Mesothelial cell of epicardium (in vitro differentiated cells): ENCODE data around the gene SERPINE1. TPM values are rescaled to one million over a fixed set of nuclear protein-coding genes. Genes with fewer than 3 reads are reported as not detected.

Experiments used
- DNase-seq, 2 experiments: peaks; one replicate each; pipeline ENCODE4 v3.0.0; 2021; ENCODE audit warnings: low spot score in 2 of 2; ENCODE audit not compliant: unreplicated experiment in 2 of 2
- H3K27ac Mint-ChIP-seq: 2 replicates; pipeline ENCODE4 v1.8.0; 2021; ENCODE audit warnings: mixed read lengths
- H3K27me3 Mint-ChIP-seq: 2 replicates; pipeline ENCODE4 v1.8.0; 2021; ENCODE audit warnings: low read depth, mixed read lengths
- H3K36me3 Mint-ChIP-seq: 2 replicates; pipeline ENCODE4 v1.8.0; 2021; ENCODE audit warnings: mixed read lengths
- H3K4me1 Mint-ChIP-seq: 2 replicates; pipeline ENCODE4 v1.8.0; 2021; ENCODE audit warnings: mixed read lengths
- H3K4me3 Mint-ChIP-seq: 2 replicates; pipeline ENCODE4 v1.8.0; 2021; ENCODE audit warnings: mild to moderate bottlenecking, moderate library complexity, mixed read lengths
- H3K9me3 Mint-ChIP-seq: 2 replicates; pipeline ENCODE4 v1.8.0; 2021; ENCODE audit warnings: mixed read lengths
- total RNA-seq: library from RNA; stranded (reverse); gene quantifications from 3 replicates; pipeline ENCODE4 v1.2.1, GENCODE V29; 2021
- TF ChIP-seq, protein P1 (sequence below): fragments of 200-600 bp; sonication (generic); IDR thresholded peaks from one replicate; pipeline ENCODE4 v1.5.0; 2021; ENCODE audit warnings: antibody characterized with exemption; ENCODE audit not compliant: unreplicated experiment

SERPINE1 gene
- total RNA-seq, 1 donor from 2014 or later, result 11.4 TPM

DNA sequence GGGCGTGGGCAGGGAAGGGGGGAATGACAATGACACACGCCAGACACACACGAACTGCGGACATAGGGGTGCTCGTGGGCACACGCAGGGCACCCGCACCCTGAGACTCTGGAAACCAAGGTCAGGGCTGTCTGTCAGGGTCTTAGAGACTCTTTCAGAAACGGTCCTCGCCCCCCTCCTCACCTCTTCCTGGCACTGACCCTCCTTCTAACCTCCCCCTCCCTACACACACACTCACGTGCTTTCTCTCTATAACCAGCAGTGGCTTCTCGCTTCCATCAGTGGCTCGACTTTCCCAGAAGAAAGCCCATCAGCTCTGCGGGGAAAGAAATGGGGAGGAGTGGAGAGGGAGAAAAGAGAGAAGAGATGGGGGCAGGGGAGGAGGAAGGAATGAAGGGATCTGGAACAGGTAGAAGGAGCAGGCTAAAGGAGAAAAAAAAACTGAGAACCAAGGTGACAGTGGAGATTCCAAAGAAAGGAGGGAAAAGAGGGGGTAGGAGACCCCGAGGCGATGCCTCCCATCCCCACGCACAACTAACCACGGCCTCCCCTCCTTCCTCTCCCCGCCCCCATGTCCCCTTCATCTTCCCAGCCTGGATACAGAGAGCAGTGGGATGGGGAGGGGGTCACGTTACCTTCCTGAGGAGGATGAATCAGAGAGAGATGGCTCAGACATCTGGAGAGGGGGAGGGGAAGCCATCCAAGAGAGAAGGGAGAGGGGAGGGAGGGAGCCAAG lies 40.2 kb downstream of the SERPINE1 start:
- TF ChIP-seq, protein P1, sequence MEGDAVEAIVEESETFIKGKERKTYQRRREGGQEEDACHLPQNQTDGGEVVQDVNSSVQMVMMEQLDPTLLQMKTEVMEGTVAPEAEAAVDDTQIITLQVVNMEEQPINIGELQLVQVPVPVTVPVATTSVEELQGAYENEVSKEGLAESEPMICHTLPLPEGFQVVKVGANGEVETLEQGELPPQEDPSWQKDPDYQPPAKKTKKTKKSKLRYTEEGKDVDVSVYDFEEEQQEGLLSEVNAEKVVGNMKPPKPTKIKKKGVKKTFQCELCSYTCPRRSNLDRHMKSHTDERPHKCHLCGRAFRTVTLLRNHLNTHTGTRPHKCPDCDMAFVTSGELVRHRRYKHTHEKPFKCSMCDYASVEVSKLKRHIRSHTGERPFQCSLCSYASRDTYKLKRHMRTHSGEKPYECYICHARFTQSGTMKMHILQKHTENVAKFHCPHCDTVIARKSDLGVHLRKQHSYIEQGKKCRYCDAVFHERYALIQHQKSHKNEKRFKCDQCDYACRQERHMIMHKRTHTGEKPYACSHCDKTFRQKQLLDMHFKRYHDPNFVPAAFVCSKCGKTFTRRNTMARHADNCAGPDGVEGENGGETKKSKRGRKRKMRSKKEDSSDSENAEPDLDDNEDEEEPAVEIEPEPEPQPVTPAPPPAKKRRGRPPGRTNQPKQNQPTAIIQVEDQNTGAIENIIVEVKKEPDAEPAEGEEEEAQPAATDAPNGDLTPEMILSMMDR, result no peak
- Mint-ChIP-seq H3K9me3 (no peaks in the 10 kb centered on the region), H3K27ac (no peak overlapping the region), H3K4me3 (no peak overlapping the region), H3K36me3 (no peaks in the 10 kb centered on the region), H3K4me1 (peaks cover 45% of the 10 kb centered on the region), H3K27me3 (peaks cover 91% of the 10 kb centered on the region)
- no peak for DNase-seq

DNA sequence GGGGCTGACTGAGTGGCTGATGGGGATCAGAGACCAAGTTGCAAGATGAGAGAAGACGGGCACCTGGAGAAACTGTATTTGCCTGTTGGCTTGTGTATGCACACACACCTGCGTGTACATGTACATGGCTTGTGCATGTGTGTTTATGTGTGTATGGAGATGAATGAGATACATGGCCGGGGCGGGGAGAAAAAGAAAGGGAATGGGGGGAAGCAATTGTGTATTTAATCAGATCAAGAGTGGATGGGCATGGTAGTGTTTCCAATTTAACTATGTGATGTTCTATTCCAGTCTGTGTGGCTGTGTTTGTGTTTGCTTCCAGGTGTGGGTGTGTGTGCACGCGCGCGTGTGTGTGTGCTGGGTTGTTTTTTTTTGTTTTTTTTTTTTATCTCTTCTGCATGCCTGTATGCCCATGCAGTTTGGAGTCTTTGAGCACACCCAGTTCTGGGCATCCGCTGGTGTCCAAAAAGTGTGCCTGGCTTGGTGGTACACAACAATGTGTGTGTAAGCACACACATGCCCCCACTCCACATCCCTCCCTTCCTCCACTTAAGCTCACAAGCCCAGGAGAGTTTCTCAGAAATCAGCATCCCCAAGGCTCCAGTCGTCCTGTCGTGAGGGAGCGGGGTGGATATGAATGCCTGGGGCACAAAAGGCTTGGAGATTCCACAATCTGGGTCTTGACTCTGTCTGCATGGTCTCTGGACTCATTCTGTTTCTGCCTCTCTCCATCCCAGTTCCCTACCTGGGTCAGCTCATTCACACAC lies 40.9 kb downstream of the SERPINE1 start:
- no peak overlapping the region for H3K27ac Mint-ChIP-seq
- no peaks in the 10 kb centered on the region for H3K9me3 Mint-ChIP-seq
- TF ChIP-seq, protein P1, result no peak
- no peak for DNase-seq
- H3K27me3 Mint-ChIP-seq, result peaks cover 93% of the 10 kb centered on the region
- H3K4me1 Mint-ChIP-seq, result peaks cover 43% of the 10 kb centered on the region
- no peak overlapping the region for H3K4me3 Mint-ChIP-seq
- no peaks in the 10 kb centered on the region for H3K36me3 Mint-ChIP-seq

DNA sequence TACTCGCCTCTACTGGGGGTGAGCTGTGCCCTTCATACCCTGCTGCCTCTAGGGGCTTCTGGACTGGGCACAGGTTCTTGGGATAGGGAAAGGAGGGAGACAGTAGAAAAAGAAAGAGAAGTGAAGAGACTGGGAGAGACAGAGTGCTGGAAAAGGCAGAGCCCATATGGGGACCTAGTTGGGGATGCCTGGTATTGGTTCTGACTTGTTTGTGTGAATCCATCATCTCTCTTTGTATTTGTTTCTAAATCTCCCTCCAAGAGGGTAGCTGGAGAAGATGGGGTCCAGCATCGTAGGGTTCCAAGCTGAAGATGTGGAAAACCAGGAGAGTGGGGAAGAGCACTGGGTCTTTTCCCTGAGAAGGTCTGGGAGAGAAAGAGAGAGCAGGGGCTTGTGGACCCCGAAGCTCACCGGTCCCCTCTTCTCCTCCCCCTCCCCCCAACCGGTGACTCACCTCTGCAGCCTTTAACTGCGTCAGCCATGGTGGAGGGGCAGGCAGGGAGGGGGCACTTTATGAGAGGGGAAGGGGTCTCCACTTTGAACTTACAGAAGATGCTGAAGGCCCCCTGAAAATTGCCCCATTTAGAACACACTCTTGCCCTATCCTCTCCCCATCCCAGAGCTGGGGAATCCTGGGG lies 41.6 kb downstream of the SERPINE1 start:
- peaks cover 46% of the 10 kb centered on the region for H3K4me1 Mint-ChIP-seq
- H3K4me3 Mint-ChIP-seq, result no peak overlapping the region
- no peaks in the 10 kb centered on the region for H3K36me3 Mint-ChIP-seq
- peaks cover 97% of the 10 kb centered on the region for H3K27me3 Mint-ChIP-seq
- no peaks in the 10 kb centered on the region for H3K9me3 Mint-ChIP-seq
- no peak overlapping the region for H3K27ac Mint-ChIP-seq
- no peak for DNase-seq
- TF ChIP-seq, protein P1, result no peak

DNA sequence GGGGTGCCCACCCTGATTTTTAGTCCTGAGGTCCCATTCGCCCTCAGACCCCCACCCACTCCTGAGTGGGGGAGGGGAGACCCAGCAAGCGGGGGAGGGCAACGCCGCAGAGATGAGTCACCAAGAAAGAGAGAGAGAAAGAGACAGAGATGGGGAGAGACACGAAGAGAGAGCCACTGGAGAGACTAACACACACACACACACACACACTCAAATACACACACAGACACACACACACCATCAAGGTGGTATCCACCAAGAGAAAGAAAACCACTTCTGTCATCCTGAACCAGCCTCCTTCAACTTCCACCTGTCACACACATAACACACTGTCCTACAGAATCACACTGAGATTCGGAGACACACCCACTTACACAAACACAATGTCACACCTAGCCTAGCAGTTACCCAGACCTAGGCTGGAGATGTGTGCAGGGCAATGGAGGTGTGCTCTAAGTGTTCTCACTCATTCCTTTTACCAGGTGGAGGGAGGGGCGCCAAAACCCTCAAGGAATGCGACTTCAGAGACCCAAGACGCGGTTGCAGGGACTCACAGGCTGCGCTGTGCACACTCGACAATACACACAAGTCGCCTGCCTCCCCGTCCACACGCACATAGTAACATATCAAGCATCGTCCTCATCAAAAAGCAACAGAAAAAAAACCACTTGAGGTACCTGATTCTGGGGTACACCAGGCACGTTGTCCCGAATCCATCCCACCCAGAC lies 42.4 kb downstream of the SERPINE1 start:
- H3K27me3 Mint-ChIP-seq, result peaks cover 100% of the 10 kb centered on the region
- H3K4me1 Mint-ChIP-seq, result peaks cover 48% of the 10 kb centered on the region
- TF ChIP-seq, protein P1, result no peak
- no peak overlapping the region for H3K4me3 Mint-ChIP-seq
- no peak for DNase-seq
- H3K9me3 Mint-ChIP-seq, result no peaks in the 10 kb centered on the region
- no peaks in the 10 kb centered on the region for H3K36me3 Mint-ChIP-seq
- no peak overlapping the region for H3K27ac Mint-ChIP-seq

DNA sequence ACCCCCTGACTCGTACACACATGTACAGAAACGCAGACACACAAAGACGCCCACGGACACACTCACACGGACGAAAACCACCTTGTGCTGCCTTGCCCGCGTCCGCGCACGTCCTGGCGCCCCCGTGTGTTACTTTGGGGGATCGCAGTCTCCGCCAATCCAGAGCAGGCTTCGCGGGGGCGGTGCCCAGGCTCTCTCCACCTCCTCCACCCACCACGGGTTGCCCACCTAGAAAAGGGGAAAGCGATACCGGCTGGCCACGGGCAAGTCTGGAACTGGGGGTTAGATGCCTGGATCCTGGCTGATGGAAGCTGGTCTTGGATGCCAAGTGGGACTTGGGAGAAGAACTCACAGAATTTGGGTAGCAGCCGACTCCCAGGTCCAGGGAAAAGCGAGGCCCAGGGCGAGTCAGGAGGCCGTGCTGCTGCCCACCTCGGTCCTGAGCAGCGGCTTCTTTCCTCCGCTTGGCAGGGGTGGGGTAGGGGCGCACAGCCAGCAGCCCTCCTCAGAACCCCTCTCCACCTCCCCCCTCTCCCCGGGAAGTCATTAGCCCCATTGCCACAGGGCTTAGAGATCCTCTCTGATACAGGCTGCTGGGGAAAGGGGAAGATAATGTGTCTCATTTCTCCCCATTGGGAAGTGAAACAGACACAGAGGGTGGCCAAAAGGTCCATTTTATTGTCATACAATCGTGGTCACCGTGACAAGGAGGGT lies 43.1 kb downstream of the SERPINE1 start:
- Mint-ChIP-seq H3K27me3 (peaks cover 100% of the 10 kb centered on the region), H3K27ac (no peak overlapping the region), H3K4me3 (no peak overlapping the region), H3K36me3 (no peaks in the 10 kb centered on the region), H3K9me3 (no peaks in the 10 kb centered on the region), H3K4me1 (peaks cover 42% of the 10 kb centered on the region)
- peak; percentile 62 to 92 for DNase-seq
- TF ChIP-seq, protein P1, result peak; percentile 79
